A549 (cell line): Measurements from ENCODE around the gene MAP3K20.

Experiments
- CTCF ChIP-seq: fragments of >200 bp; sonication (Bioruptor Twin); formaldehyde crosslinking; IDR thresholded peaks from 3 replicates; pipeline ENCODE4 v1.5.1; 2016
- KDM1A ChIP-seq: fragments of 200-600 bp; sonication (generic); IDR thresholded peaks from 2 replicates; pipeline ENCODE4 v1.6.1; 2016; ENCODE audit warnings: low read depth, mild to moderate bottlenecking
- MAX ChIP-seq: IDR thresholded peaks from 2 replicates; pipeline ENCODE4 v1.6.1; 2012
- NPAS2 ChIP-seq: fragments of 250-450 bp; sonication (Bioruptor Pico); IDR thresholded peaks from 2 replicates; pipeline ENCODE4 v1.8.0; 2022; ENCODE audit warnings: mild to moderate bottlenecking, moderate library complexity, borderline replicate concordance
- NR3C1 ChIP-seq: fragments of >200 bp; sonication (Bioruptor Twin); formaldehyde crosslinking; IDR thresholded peaks from 3 replicates; pipeline ENCODE4 v1.6.1; 2017
- POLR2A ChIP-seq: IDR thresholded peaks from 2 replicates; pipeline ENCODE4 v1.6.1; 2012; ENCODE audit warnings: mild to moderate bottlenecking, low read length
- RAD21 ChIP-seq, 2 experiments: fragments of >200 bp in 1 of 2; sonication (Bioruptor Twin) in 1 of 2; formaldehyde crosslinking in 1 of 2; IDR thresholded peaks in 1 of 2; conservative IDR thresholded peaks in 1 of 2; 2 replicates in 1 of 2; 3 replicates in 1 of 2; pipeline ENCODE4 v1.6.1; 2012 to 2018; ENCODE audit warnings: inconsistent platforms in 1 of 2
- USF2 ChIP-seq: fragments of 450-650 bp; IDR thresholded peaks from 2 replicates; pipeline ENCODE4 v1.6.1; 2014; ENCODE audit warnings: antibody characterized with exemption
- ZSCAN20 ChIP-seq: fragments of 250-450 bp; sonication (Bioruptor Pico); IDR thresholded peaks from 2 replicates; pipeline ENCODE4 v1.8.0; 2022; ENCODE audit warnings: mild to moderate bottlenecking, moderate library complexity

GRCh38 chr2:173221937-173222594 is 146.4 kb downstream of the MAP3K20 start:
- TF ChIP-seq MAX = no peak
- TF ChIP-seq CTCF = no peak
- TF ChIP-seq POLR2A = no peak
- no peak for TF ChIP-seq USF2
- no peak for TF ChIP-seq NR3C1
- no peak for TF ChIP-seq KDM1A
- no peak for TF ChIP-seq RAD21 (conservative IDR thresholded peaks at IDR 0.05 in 1 of 2, IDR thresholded peaks at IDR 0.05 in 1 of 2)
- TF ChIP-seq NPAS2 (CRISPR knock-in tag) = no peak
- TF ChIP-seq ZSCAN20 = no peak
